ENCODE measurements around the gene STAG3.

The STAG3 gene

GRCh38 chr7:100152404-100152803 lies 25.3 kb upstream of the STAG3 start:
- no peak overlapping the region for H3K9ac ChIP-seq

GRCh38 chr7:100152937-100153666 lies 24.6 kb upstream of the STAG3 start:
- Histone ChIP-seq H3K27me3 (ENCODE audit: control insufficient read depth, insufficient read depth, low read length) (no peaks in the 10 kb centered on the region), H2AFZ (no peak overlapping the region), H3K9ac (no peak overlapping the region), H3K4me2 (ENCODE audit: low read length) (no peak overlapping the region), H3K9me3 (ENCODE audit: control insufficient read depth, low read length) (no peaks in the 10 kb centered on the region), H3K4me1 (peaks cover 8% of the 10 kb centered on the region), H3K79me2 (peaks cover 6% of the 10 kb centered on the region), H3K27ac (no peak overlapping the region), H3K4me3 (ENCODE audit: low read depth, low read length) (no peak overlapping the region), H3K36me3 (ENCODE audit: control insufficient read depth, insufficient read depth, low read length) (no peaks in the 10 kb centered on the region)
- no peak for TF ChIP-seq CTCF (IDR thresholded peaks at IDR 0.05)

More at GRCh38 chr7:100152404-100152803, 25.3 kb upstream of the STAG3 start:
- H3K36me3 ChIP-seq (ENCODE audit: control insufficient read depth, insufficient read depth, low read length), result no peaks in the 10 kb centered on the region
- H3K4me2 ChIP-seq (ENCODE audit: low read length), result no peak overlapping the region
- H3K27ac ChIP-seq, result no peak overlapping the region
- peaks cover 6% of the 10 kb centered on the region for H3K79me2 ChIP-seq
- no peaks in the 10 kb centered on the region for H3K9me3 ChIP-seq (ENCODE audit: control insufficient read depth, low read length)
- no peak overlapping the region for H3K4me3 ChIP-seq (ENCODE audit: low read depth, low read length)
- no peak overlapping the region for H2AFZ ChIP-seq
- H3K27me3 ChIP-seq (ENCODE audit: control insufficient read depth, insufficient read depth, low read length), result no peaks in the 10 kb centered on the region
- H3K4me1 ChIP-seq, result peaks cover 7% of the 10 kb centered on the region
- TF ChIP-seq CTCF (IDR thresholded peaks at IDR 0.05), result no peak

GRCh38 chr7:100153708-100154535 lies 23.8 kb upstream of the STAG3 start:
- Histone ChIP-seq H3K4me1 (peaks cover 7% of the 10 kb centered on the region), H3K79me2 (peaks cover 5% of the 10 kb centered on the region), H3K4me2 (ENCODE audit: low read length) (no peak overlapping the region), H3K27me3 (ENCODE audit: control insufficient read depth, insufficient read depth, low read length) (no peaks in the 10 kb centered on the region), H2AFZ (no peak overlapping the region), H3K36me3 (ENCODE audit: control insufficient read depth, insufficient read depth, low read length) (no peaks in the 10 kb centered on the region), H3K27ac (no peak overlapping the region), H3K9ac (no peak overlapping the region), H3K4me3 (ENCODE audit: low read depth, low read length) (no peak overlapping the region), H3K9me3 (ENCODE audit: control insufficient read depth, low read length) (no peaks in the 10 kb centered on the region)
- no peak for TF ChIP-seq CTCF (IDR thresholded peaks at IDR 0.05)

- no peak overlapping the region for H3K4me3 ChIP-seq (ENCODE audit: low read depth, low read length)
These were observed 22.8 kb upstream of the STAG3 start for GRCh38 chr7:100154651-100155491.

More at GRCh38 chr7:100154651-100155491, 22.8 kb upstream of the STAG3 start:
- Histone ChIP-seq H3K9ac (no peak overlapping the region), H3K36me3 (ENCODE audit: control insufficient read depth, insufficient read depth, low read length) (no peaks in the 10 kb centered on the region), H3K4me1 (peaks cover 7% of the 10 kb centered on the region), H3K9me3 (ENCODE audit: control insufficient read depth, low read length) (no peaks in the 10 kb centered on the region), H3K79me2 (no peaks in the 10 kb centered on the region), H3K27ac (no peak overlapping the region), H3K4me2 (ENCODE audit: low read length) (no peak overlapping the region), H2AFZ (no peak overlapping the region), H3K27me3 (ENCODE audit: control insufficient read depth, insufficient read depth, low read length) (no peaks in the 10 kb centered on the region)
- no peak for TF ChIP-seq CTCF (IDR thresholded peaks at IDR 0.05)

All from parathyroid adenoma (tissue), 2 donors.